Vagina (tissue), 2 donors: ENCODE results near the gene SRL. TPM values are rescaled to one million over a fixed set of nuclear protein-coding genes. Genes with fewer than 3 reads are reported as not detected.

ENCODE experiments used
- DNase-seq, 2 donors: peaks; one replicate each; pipeline ENCODE4 v3.0.0-alpha.2; 2017; ENCODE audit errors: extremely low spot score in 2 of 2
- H3K27ac ChIP-seq: fragments of 200-600 bp; sonication (generic); one replicate; pipeline ENCODE4 v1.5.1; 2019
- H3K27me3 ChIP-seq: fragments of 200-600 bp; sonication (generic); one replicate; pipeline ENCODE4 v1.5.1; 2019
- H3K36me3 ChIP-seq, 2 donors: fragments of 200-600 bp; sonication (generic); one replicate each; pipeline ENCODE4 v1.5.1; 2017 to 2019
- H3K4me1 ChIP-seq: fragments of 200-600 bp; sonication (generic); one replicate; pipeline ENCODE4 v1.5.1; 2019
- H3K4me3 ChIP-seq, 2 donors: fragments of 200-600 bp; sonication (generic); 1 replicate in 1 of 2; 2 replicates in 1 of 2; pipeline ENCODE4 v1.5.1; 2016 to 2019
- H3K9me3 ChIP-seq: fragments of 200-600 bp; sonication (generic); one replicate; pipeline ENCODE4 v1.5.1; 2019
- POLR2A ChIP-seq, 2 donors: fragments of 450-650 bp; IDR thresholded peaks; one replicate each; pipeline ENCODE4 v1.6.1; 2017; ENCODE audit warnings: antibody characterized with exemption in 2 of 2, mild to moderate bottlenecking in 2 of 2, moderate library complexity in 2 of 2
- POLR2AphosphoS5 ChIP-seq, 2 donors: sonication (generic); formaldehyde crosslinking; IDR thresholded peaks; one replicate each; pipeline ENCODE4 v1.9.0; 2017; ENCODE audit warnings: antibody characterized with exemption in 2 of 2, mild to moderate bottlenecking in 2 of 2, low read depth in 1 of 2; ENCODE audit not compliant: insufficient read depth in 1 of 2
- intact Hi-C: fragments of 100-400 bp; cut with DNase I; formaldehyde crosslinking; loops from one replicate; pipeline ENCODE4 v1.15.1; 2023
- total RNA-seq: library from RNA; depleted of rRNA; stranded (reverse); fragments of >200 nt; gene quantifications from one replicate; pipeline ENCODE4 v1.2.3, GENCODE V29; 2016
- TF ChIP-seq, protein P1 (sequence below), 3 experiments: fragments of 450-650 bp in 2 of 3; fragments of 200-600 bp in 1 of 3; sonication (generic) in 1 of 3; IDR thresholded peaks; one replicate each; pipeline ENCODE4 v1.5.1; 2017 to 2019; ENCODE audit warnings: antibody characterized with exemption in 3 of 3, mild to moderate bottlenecking in 2 of 3, moderate library complexity in 2 of 3

Gene SRL
- total RNA-seq, 1 donor from 2014 or later = 1.5 TPM

DNA sequence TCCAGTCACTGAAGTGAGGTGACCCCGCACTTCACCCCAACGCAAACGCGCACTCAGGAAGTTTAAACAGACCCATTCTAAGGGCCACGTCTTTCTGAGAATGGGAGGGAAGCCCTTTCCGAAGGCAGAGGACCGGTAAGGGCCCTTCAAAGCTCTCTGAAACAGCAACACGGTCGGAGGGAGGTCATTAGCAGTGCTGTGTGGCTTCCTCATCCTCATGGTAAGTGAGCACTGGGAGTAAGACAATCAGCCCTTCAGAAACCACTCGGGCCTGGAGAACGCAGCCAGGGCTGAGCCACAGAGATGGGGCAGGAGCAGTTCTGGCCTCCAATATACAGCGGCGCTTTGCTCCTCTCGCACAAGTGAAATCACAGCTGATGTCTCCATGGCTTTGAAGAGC is 23.7 kb downstream of the SRL start:
- intact Hi-C loops = no loop called here
- no peaks in the 10 kb centered on the region for H3K27me3 ChIP-seq

DNA sequence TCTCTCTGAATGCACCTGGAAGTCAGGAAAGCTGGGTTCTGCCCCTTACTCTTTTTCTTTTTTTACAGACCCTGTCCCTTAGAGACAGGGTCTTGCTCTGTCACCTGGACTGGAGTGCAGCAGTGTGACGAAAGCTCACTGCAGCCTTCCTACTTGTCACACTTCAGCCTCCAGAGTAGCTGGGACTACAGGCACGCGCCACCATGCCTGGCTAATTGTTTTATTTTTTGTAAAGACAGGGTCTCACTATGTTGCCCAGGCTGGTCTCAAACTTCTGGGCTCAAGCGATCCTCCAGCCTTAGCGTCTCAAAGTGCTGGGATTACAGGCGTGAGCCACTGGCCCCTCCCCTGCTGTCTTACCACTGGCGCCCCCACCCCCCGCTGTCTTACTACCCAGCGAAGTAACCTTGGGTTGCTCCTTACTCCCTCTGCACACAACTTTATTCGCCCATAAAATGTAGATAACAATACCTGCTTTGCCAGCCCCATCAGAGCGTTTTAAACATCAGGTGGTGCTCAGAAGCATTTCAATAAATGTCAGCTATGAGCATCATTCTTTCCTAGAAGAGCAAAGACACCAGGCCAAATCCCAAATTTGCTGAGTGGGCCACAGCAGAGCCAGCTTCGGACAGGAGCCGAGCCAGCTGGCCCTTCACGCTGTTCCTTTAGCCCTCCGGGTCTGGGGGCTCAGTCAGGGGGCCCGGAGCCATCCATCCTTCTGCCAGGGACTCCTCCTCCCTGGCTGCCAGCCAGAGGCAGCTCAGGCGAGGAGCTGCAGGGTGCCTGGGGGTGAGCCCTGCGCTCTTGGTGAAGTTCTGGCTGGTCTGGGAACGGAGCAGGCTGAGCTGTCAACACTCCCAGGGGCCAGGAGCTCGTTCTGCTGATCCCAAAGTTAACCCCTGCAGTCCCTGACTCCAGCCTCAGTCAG is 24.4 kb downstream of the SRL start:
- TF ChIP-seq, protein P1, sequence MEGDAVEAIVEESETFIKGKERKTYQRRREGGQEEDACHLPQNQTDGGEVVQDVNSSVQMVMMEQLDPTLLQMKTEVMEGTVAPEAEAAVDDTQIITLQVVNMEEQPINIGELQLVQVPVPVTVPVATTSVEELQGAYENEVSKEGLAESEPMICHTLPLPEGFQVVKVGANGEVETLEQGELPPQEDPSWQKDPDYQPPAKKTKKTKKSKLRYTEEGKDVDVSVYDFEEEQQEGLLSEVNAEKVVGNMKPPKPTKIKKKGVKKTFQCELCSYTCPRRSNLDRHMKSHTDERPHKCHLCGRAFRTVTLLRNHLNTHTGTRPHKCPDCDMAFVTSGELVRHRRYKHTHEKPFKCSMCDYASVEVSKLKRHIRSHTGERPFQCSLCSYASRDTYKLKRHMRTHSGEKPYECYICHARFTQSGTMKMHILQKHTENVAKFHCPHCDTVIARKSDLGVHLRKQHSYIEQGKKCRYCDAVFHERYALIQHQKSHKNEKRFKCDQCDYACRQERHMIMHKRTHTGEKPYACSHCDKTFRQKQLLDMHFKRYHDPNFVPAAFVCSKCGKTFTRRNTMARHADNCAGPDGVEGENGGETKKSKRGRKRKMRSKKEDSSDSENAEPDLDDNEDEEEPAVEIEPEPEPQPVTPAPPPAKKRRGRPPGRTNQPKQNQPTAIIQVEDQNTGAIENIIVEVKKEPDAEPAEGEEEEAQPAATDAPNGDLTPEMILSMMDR (IDR thresholded peaks at IDR 0.05) = no peak
- peak; percentile 8 to 65 for TF ChIP-seq POLR2AphosphoS5 (IDR thresholded peaks at IDR 0.05; ENCODE audit: insufficient read depth in 1 of 2, low read depth in 1 of 2)
- no peak for DNase-seq
- Histone ChIP-seq H3K27me3 (no peaks in the 10 kb centered on the region), H3K4me1 (peaks cover 36% of the 10 kb centered on the region), H3K9me3 (no peaks in the 10 kb centered on the region), H3K4me3 (no peak overlapping the region), H3K36me3 (no peaks in the 10 kb centered on the region), H3K27ac (peak overlapping the region; percentile 36)
- intact Hi-C loops = no loop called here

More for the DNA sequence above, 23.7 kb downstream of the SRL start:
- H3K9me3 ChIP-seq = no peaks in the 10 kb centered on the region
- no peak overlapping the region for H3K4me3 ChIP-seq
- peaks cover 36% of the 10 kb centered on the region for H3K4me1 ChIP-seq
- DNase-seq = no peak
- H3K36me3 ChIP-seq = no peaks in the 10 kb centered on the region
- no peak for TF ChIP-seq POLR2A (IDR thresholded peaks at IDR 0.05)
- H3K27ac ChIP-seq = peak overlapping the region; percentile 36

DNA sequence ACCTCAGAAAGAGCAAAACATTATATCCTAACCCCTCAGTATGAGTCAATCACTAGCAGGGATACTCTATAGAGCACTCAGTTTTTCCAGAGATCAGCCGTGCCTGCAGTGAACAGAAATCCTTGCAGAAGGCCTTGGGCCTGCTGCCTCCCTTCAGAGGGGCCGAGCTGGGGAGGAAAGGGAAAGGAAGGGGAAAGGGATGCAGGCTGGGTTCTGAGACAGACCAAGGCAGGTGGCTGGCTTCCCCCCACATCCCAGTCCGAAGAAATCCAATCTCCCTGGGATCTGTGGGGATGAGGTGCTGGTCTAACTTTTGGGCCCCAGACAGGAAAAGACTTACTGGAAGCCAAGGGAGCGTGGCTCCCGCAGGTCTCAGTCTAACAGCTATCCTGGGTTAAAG is 25.3 kb downstream of the SRL start:
- Histone ChIP-seq H3K4me3 (no peak overlapping the region), H3K27ac (peak overlapping the region; percentile 36), H3K27me3 (no peaks in the 10 kb centered on the region), H3K4me1 (peaks cover 36% of the 10 kb centered on the region), H3K36me3 (no peaks in the 10 kb centered on the region), H3K9me3 (no peaks in the 10 kb centered on the region)
- DNase-seq = no peak
- TF ChIP-seq, protein P1 (IDR thresholded peaks at IDR 0.05) = no peak
- TF ChIP-seq POLR2A (IDR thresholded peaks at IDR 0.05) (no peak), POLR2AphosphoS5 (IDR thresholded peaks at IDR 0.05; ENCODE audit: insufficient read depth in 1 of 2, low read depth in 1 of 2) (no peak)
- intact Hi-C loops = no loop called here

DNA sequence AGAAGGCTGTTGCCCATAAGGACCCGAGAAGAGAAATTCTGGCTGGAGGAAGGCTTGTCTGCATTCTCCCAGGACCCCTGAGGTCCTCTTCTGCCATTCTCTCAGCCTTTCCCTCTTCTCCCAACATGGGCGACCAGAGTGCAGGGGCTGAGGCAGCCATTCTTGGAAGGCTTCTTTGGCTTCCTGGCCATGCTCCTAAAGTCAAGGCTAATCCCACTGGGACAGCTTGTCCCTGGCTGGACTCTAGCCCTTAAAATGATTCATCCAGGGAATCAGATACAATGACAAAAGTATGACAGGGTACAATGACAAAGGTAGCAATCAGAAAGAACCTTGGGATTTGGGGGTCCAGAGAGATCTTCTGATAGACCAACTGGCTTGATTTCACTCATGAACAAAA is 26.8 kb downstream of the SRL start:
- Histone ChIP-seq H3K27me3 (no peaks in the 10 kb centered on the region), H3K4me1 (peaks cover 36% of the 10 kb centered on the region), H3K36me3 (no peaks in the 10 kb centered on the region), H3K9me3 (no peaks in the 10 kb centered on the region), H3K27ac (no peak overlapping the region), H3K4me3 (no peak overlapping the region)
- DNase-seq = no peak
- intact Hi-C loops = no loop called here
- no peak for TF ChIP-seq POLR2A (IDR thresholded peaks at IDR 0.05)
- no peak for TF ChIP-seq POLR2AphosphoS5 (IDR thresholded peaks at IDR 0.05; ENCODE audit: insufficient read depth in 1 of 2, low read depth in 1 of 2)
- TF ChIP-seq, protein P1 (IDR thresholded peaks at IDR 0.05) = no peak

DNA sequence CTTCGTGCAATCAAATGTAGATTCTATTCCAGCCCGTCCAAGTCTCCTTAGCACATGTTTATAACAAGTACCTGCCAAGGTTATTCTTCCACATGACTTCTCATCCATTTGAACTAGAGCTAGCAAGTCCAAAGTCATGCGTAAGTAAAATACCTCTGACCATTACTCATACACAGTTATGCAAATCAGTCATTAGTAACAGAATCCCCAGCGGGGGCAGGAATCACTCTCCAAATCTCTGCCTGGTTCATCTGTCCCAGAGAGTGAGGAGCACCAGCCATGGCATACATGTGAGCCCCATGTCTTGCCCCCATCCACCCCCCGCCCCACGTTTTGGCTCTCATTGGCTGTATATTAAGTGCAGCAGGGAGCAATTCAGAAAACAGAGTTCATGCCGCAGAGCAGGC is 27.7 kb downstream of the SRL start:
- intact Hi-C loops = no loop called here
- Histone ChIP-seq H3K9me3 (no peaks in the 10 kb centered on the region), H3K4me3 (no peak overlapping the region), H3K4me1 (peaks cover 36% of the 10 kb centered on the region), H3K27me3 (no peaks in the 10 kb centered on the region), H3K36me3 (no peaks in the 10 kb centered on the region), H3K27ac (peak overlapping the region; percentile 68)
- TF ChIP-seq, protein P1 (IDR thresholded peaks at IDR 0.05) = no peak
- TF ChIP-seq POLR2A (IDR thresholded peaks at IDR 0.05) (no peak), POLR2AphosphoS5 (IDR thresholded peaks at IDR 0.05; ENCODE audit: insufficient read depth in 1 of 2, low read depth in 1 of 2) (peak in 1 of 2 donors; percentile 96)
- no peak for DNase-seq
